Measurements from ENCODE around the gene CHI3L1. TPM values are rescaled to one million over a fixed set of nuclear protein-coding genes. Genes with fewer than 3 reads are reported as not detected.

CHI3L1 gene
- total and polyA plus RNA-seq, 10 of the 15 experiments (the other 5 are each of a cell fraction or from before 2014, with no cell fraction given): 0.10 to 1.7 (median 0.39) TPM

GRCh38 chr1:203158960-203159665, 27.4 kb downstream of the CHI3L1 start (continued):
- TF ChIP-seq, protein P1, sequence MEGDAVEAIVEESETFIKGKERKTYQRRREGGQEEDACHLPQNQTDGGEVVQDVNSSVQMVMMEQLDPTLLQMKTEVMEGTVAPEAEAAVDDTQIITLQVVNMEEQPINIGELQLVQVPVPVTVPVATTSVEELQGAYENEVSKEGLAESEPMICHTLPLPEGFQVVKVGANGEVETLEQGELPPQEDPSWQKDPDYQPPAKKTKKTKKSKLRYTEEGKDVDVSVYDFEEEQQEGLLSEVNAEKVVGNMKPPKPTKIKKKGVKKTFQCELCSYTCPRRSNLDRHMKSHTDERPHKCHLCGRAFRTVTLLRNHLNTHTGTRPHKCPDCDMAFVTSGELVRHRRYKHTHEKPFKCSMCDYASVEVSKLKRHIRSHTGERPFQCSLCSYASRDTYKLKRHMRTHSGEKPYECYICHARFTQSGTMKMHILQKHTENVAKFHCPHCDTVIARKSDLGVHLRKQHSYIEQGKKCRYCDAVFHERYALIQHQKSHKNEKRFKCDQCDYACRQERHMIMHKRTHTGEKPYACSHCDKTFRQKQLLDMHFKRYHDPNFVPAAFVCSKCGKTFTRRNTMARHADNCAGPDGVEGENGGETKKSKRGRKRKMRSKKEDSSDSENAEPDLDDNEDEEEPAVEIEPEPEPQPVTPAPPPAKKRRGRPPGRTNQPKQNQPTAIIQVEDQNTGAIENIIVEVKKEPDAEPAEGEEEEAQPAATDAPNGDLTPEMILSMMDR (IDR thresholded peaks at IDR 0.05 in 2 of 3, conservative IDR thresholded peaks at IDR 0.05 in 1 of 3; ENCODE audit: control insufficient read depth in 2 of 3, extremely low read depth in 1 of 3, insufficient read depth in 1 of 3, low read depth in 3 of 3, low read length in 3 of 3): no peak
- TF ChIP-seq MTA3 (IDR thresholded peaks at IDR 0.05; ENCODE audit: borderline replicate concordance, low read length) (no peak), POLR2A (IDR thresholded peaks at IDR 0.05; ENCODE audit: low read depth, low read length) (no peak), RUNX3 (IDR thresholded peaks at IDR 0.05; ENCODE audit: low read length) (no peak), SKIL (IDR thresholded peaks at IDR 0.05; ENCODE audit: low read depth, poor library complexity, severe bottlenecking) (no peak), CBFB (IDR thresholded peaks at IDR 0.05; ENCODE audit: low read depth) (no peak), MAX (IDR thresholded peaks at IDR 0.05; ENCODE audit: low read depth, low read length) (no peak), ETV6 (conservative IDR thresholded peaks at IDR 0.05 in 1 of 2, IDR thresholded peaks at IDR 0.05 in 1 of 2; ENCODE audit: borderline replicate concordance in 1 of 2, low read depth in 1 of 2) (no peak)

All from GM12878 (cell line).